HepG2 (cell line): ENCODE results near the gene COL25A1. TPM values are rescaled to one million over a fixed set of nuclear protein-coding genes. Genes with fewer than 3 reads are reported as not detected.

ENCODE experiments used
- ATAC-seq: fragments of 200-7000 bp; cut with Tn5 transposase; 3 replicates; pipeline ENCODE4 v1.9.1; 2020; ENCODE audit warnings: mild to moderate bottlenecking, moderate library complexity
- BruUV-seq: library from RNA; stranded (reverse); fragments of 400-500 nt; replicated peaks from 2 replicates; lab custom pipeline; 2021; lab: Mats Ljungman, UMichigan
- CTCF ChIA-PET: fragments of 300-600 bp; formaldehyde crosslinking; extraction: SDS; loops from one replicate; lab custom pipeline; 2021; ENCODE audit warnings: low total read pairs, inconsistent platforms, low intra/inter-chr PET ratio; lab: Yijun Ruan, JAX
- POLR2A ChIA-PET: fragments of 350-600 bp; sonication (Branson Sonifier 250); formaldehyde crosslinking; loops from one replicate; lab custom pipeline; 2020; ENCODE audit warnings: antibody characterized with exemption, inconsistent platforms; lab: Yijun Ruan, JAX
- DNase-seq: peaks from one replicate; pipeline ENCODE4 v3.0.0-alpha.2; 2015; ENCODE audit warnings: low spot score
- FAIRE-seq: peaks from 3 replicates; lab custom pipeline; 2011; peaks lifted over from hg19 to GRCh38; lab: Jason Lieb, UNC
- H2AFZ ChIP-seq: one replicate; pipeline ENCODE4 v1.6.1; 2011; ENCODE audit warnings: low read length, inconsistent platforms
- H3K27ac ChIP-seq: fragments of 300-600 bp; 3 replicates; pipeline ENCODE4 v1.8.0; 2011; ENCODE audit warnings: mixed run types, mild to moderate bottlenecking, mixed read lengths, low read length, inconsistent platforms; ENCODE audit not compliant: insufficient read depth; ENCODE audit errors: extremely low read length
- H3K27me3 ChIP-seq, 2 experiments: fragments of 200-600 bp in 1 of 2; 2 replicates in 1 of 2; 3 replicates in 1 of 2; pipeline versions ENCODE4 v1.6.0 to v1.8.0; 2011; ENCODE audit warnings: low read length in 2 of 2, mild to moderate bottlenecking in 2 of 2, moderate library complexity in 2 of 2, inconsistent platforms in 1 of 2; ENCODE audit not compliant: insufficient read depth in 2 of 2, control insufficient read depth in 1 of 2
- H3K36me3 ChIP-seq, 2 experiments: fragments of 200-600 bp in 1 of 2; replicated peaks in 1 of 2; 2 replicates in 1 of 2; 3 replicates in 1 of 2; pipeline versions ENCODE4 v1.5.1 to v1.8.0; 2011; ENCODE audit warnings: low read length in 2 of 2, inconsistent platforms in 1 of 2; ENCODE audit not compliant: insufficient read depth in 2 of 2, control insufficient read depth in 1 of 2
- H3K4me1 ChIP-seq: 2 replicates; pipeline ENCODE4 v1.5.1; 2012; ENCODE audit warnings: low read length, inconsistent platforms; ENCODE audit not compliant: insufficient read depth
- H3K4me2 ChIP-seq: 2 replicates; pipeline ENCODE4 v1.6.0; 2011; ENCODE audit warnings: low read depth, low read length, inconsistent platforms
- H3K4me3 ChIP-seq, 3 experiments: fragments of 200-600 bp in 1 of 3; sonication (generic), shearing (Covaris generic) in 1 of 3; replicated peaks in 1 of 3; 2 replicates each; pipeline ENCODE4 v1.5.1; 2011 to 2016; ENCODE audit warnings: low read length in 3 of 3, inconsistent platforms in 2 of 3, low read depth in 2 of 3, mild to moderate bottlenecking in 2 of 3, control low read depth in 1 of 3, mixed read lengths in 1 of 3; ENCODE audit not compliant: insufficient read depth in 1 of 3
- H3K79me2 ChIP-seq: one replicate; pipeline ENCODE4 v1.6.1; 2011; ENCODE audit warnings: low read length, inconsistent platforms; ENCODE audit not compliant: insufficient read depth
- H3K9ac ChIP-seq: 2 replicates; pipeline ENCODE4 v1.6.0; 2011; ENCODE audit warnings: mild to moderate bottlenecking, low read depth, low read length, inconsistent platforms; ENCODE audit not compliant: insufficient read depth
- H3K9me3 ChIP-seq: 2 replicates; pipeline ENCODE4 v1.5.1; 2012; ENCODE audit warnings: mild to moderate bottlenecking, low read length
- H4K20me1 ChIP-seq: 2 replicates; pipeline ENCODE4 v1.6.0; 2011; ENCODE audit warnings: inconsistent platforms, mild to moderate bottlenecking, low read length, moderate library complexity; ENCODE audit not compliant: insufficient read depth
- ATRX ChIP-seq: sonication (generic); formaldehyde crosslinking; IDR thresholded peaks from 2 replicates; pipeline ENCODE4 v1.4.0; 2020; ENCODE audit warnings: missing genetic modification reagents, borderline replicate concordance
- KLF11 ChIP-seq: IDR thresholded peaks from 2 replicates; pipeline ENCODE4 v1.6.1; 2016; ENCODE audit warnings: missing compliant biosample characterization
- SKI ChIP-seq: fragments of 450-650 bp; IDR thresholded peaks from one replicate; pipeline ENCODE4 v1.6.1; 2018; ENCODE audit warnings: mild to moderate bottlenecking; ENCODE audit not compliant: partially characterized antibody
- SOX6 ChIP-seq, 2 experiments: fragments of 450-650 bp in 1 of 2; sonication (generic) in 1 of 2; formaldehyde crosslinking in 1 of 2; IDR thresholded peaks; 2 replicates each; pipeline versions ENCODE4 v1.4.0 to v1.6.1; 2017 to 2020; ENCODE audit warnings: antibody characterized with exemption in 1 of 2, mild to moderate bottlenecking in 1 of 2, missing genetic modification reagents in 1 of 2
- STAT6 ChIP-seq: sonication (generic); formaldehyde crosslinking; IDR thresholded peaks from 2 replicates; pipeline ENCODE4 v1.4.0; 2020; ENCODE audit warnings: missing genetic modification reagents, mild to moderate bottlenecking, borderline replicate concordance
- TARDBP ChIP-seq: sonication (generic); formaldehyde crosslinking; IDR thresholded peaks from 2 replicates; pipeline ENCODE4 v1.8.0; 2022; ENCODE audit warnings: mild to moderate bottlenecking, missing genetic modification reagents
- TFE3 ChIP-seq: IDR thresholded peaks from 2 replicates; pipeline ENCODE4 v1.6.1; 2016
- ZFP62 ChIP-seq: sonication (generic); formaldehyde crosslinking; IDR thresholded peaks from 2 replicates; pipeline ENCODE4 v1.4.0; 2020; ENCODE audit warnings: missing genetic modification reagents
- ZMYM2 ChIP-seq: sonication (generic); formaldehyde crosslinking; IDR thresholded peaks from 2 replicates; pipeline ENCODE4 v1.8.0; 2022; ENCODE audit warnings: mild to moderate bottlenecking, missing genetic modification reagents
- ZNF225 ChIP-seq: sonication (generic); formaldehyde crosslinking; IDR thresholded peaks from 2 replicates; pipeline ENCODE4 v1.4.0; 2020; ENCODE audit warnings: mild to moderate bottlenecking, missing genetic modification reagents
- ZNF546 ChIP-seq: sonication (generic); formaldehyde crosslinking; conservative IDR thresholded peaks from 2 replicates; pipeline ENCODE4 v1.8.1; 2023; ENCODE audit warnings: mild to moderate bottlenecking, missing genetic modification reagents
- ZNF646 ChIP-seq: sonication (generic); formaldehyde crosslinking; IDR thresholded peaks from 2 replicates; pipeline ENCODE4 v1.9.0; 2021; ENCODE audit warnings: mild to moderate bottlenecking, missing genetic modification reagents
- WGBS: methylation state at CpG from one replicate; pipeline ENCODE4 v1.1.6; 2017; ENCODE audit warnings: low lambda C conversion rate; 5-methylcytosine and 5-hydroxymethylcytosine counted together
- in situ Hi-C: cut with HindIII; loops from 2 replicates; pipeline ENCODE4 v1.10.0; 2017; ENCODE audit warnings: low pct_unique_long_range_greater_than_20kb; ENCODE audit not compliant: extremely low pct_ligation_motif_present
- intact Hi-C: fragments of 100-400 bp; cut with micrococcal nuclease; formaldehyde crosslinking; loops from one replicate; pipeline ENCODE4 v1.10.0; 2022; ENCODE audit not compliant: unreplicated experiment
- polyA plus RNA-seq, 8 experiments: library from polyadenylated mRNA; depleted of rRNA in 3 of 8; stranded (reverse) in 7 of 8; unstranded in 1 of 8; fragments of >200 nt; fragmentation: Illumina TruSeq in 4 of 8; extraction: Trizol in 4 of 8; gene quantifications; 2 replicates each; pipeline versions ENCODE4 v1.2.1 to v1.2.3, GENCODE V29; 2011 to 2016; ENCODE audit warnings: low read depth in 4 of 8, missing spikeins in 1 of 8, mixed read lengths in 1 of 8; ENCODE audit not compliant: insufficient read depth in 1 of 8
- total RNA-seq, 5 experiments: library from RNA; depleted of rRNA; stranded (reverse); fragments of >200 nt; fragmentation: Illumina TruSeq; extraction: Trizol; gene quantifications; 2 replicates each; pipeline ENCODE4 v1.2.3, GENCODE V29; 2016; ENCODE audit warnings: low read depth in 1 of 5

Gene COL25A1
- total and polyA plus RNA-seq, 2 of the 13 experiments (the other 11 are each of a cell fraction or from before 2014, with no cell fraction given): not detected

DNA sequence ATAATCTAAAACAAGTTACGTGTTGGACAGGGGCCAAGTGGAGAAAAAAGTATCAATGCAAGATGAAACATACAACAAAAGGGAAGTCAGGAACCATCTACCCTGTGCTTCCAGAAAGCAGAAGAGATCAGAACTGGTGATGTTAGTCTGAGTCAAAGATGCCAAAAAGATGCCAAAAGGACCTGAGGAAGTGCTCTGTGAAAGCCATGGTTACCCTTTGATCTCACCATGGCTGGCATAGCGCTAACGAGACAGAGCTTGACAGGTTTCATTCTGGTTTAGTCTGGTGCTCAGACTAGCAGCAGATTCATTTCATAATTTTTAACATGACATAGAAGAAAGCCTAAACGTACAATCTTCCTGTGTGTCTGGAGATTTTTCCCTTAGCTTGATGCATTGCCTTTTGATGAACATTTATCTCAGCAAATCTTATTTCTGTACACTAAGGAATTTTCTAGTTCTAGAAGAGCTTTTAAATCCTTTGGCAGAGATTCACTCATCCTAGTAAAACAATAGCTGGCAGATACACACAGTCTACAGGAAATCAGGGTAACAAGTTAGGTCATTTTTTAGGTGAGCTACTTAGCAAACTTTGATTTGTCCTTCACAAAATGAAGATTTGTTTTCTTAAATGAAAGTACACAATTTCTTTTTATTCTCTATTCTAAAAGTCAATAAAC lies 87.7 kb downstream of the COL25A1 start (continued):
- no peak for TF ChIP-seq ZNF225 (CRISPR knock-in tag)

DNA sequence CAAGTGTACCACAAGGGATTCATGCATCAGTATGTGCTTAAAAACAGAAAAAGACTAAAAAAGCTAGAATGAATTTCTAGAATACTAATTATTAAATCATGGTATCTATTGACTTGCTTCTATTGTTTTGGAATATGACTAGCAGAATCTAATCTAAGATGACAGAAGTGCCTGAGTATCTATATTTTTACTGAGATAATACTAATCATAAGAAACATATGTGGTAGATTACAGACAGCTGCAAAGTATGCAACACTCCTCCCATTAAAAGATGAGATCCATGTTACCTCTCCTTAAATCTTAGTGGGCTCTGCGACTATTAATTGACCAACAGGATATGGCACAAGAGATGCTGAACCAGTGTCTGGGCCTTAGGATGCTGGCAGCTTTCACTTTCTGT lies 89.4 kb downstream of the COL25A1 start:
- ChIA-PET CTCF (no interaction called here), POLR2A (no interaction called here)
- no peak overlapping the region for H3K4me2 ChIP-seq
- ATAC-seq (no peak), DNase-seq (no peak), FAIRE-seq (no peak)
- H3K9me3 ChIP-seq: no peaks in the 10 kb centered on the region
- WGBS: 0% methylated on average over 1 of the region's 1 CpG
- no peaks in the 10 kb centered on the region for H3K36me3 ChIP-seq
- in situ Hi-C loops (no loop called here), intact Hi-C loops (no loop called here)
- H3K9ac ChIP-seq: no peak overlapping the region
- no peaks in the 10 kb centered on the region for H3K79me2 ChIP-seq
- no peaks in the 10 kb centered on the region for H3K27me3 ChIP-seq
- no peak overlapping the region for H3K4me3 ChIP-seq
- H3K27ac ChIP-seq: no peak overlapping the region
- no peaks in the 10 kb centered on the region for H3K4me1 ChIP-seq
- no peak overlapping the region for H2AFZ ChIP-seq
- BruUV-seq: no TSS peak
- no peaks in the 10 kb centered on the region for H4K20me1 ChIP-seq
- TF ChIP-seq SOX6 (IDR thresholded peaks at IDR 0.05) (no peak), SOX6 (CRISPR knock-in tag; IDR thresholded peaks at IDR 0.05) (no peak), ZFP62 (no peak), TARDBP (CRISPR knock-in tag) (no peak), ZMYM2 (no peak), KLF11 (no peak), TFE3 (no peak), ZNF546 (CRISPR knock-in tag) (no peak), STAT6 (no peak), SKI (no peak), ATRX (CRISPR knock-in tag) (no peak), ZNF646 (CRISPR knock-in tag) (no peak)
